ENCODE data around the gene NR2C2.

The NR2C2 gene

DNA sequence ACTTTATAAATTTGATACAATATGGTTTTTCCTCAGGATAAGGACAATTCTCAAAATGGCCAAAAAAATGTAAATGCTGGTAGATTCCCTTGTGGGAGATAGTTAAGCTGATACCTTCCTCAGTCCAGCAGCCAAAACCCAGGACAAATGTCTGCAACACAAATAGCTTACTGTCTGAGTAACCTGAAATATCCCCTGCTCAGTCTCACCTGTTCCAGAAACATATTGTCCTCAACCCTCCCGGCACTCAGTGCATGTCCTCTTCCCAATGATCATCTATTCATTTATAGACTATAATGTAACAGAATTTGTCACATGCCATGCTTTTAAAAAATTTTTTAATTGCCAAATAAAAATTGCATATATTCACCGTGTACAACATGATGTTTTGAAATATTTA lies 139.3 kb downstream of the NR2C2 start:
- Histone ChIP-seq H3K4me3 (no peak overlapping the region), H3K27ac (no peak overlapping the region)

DNA sequence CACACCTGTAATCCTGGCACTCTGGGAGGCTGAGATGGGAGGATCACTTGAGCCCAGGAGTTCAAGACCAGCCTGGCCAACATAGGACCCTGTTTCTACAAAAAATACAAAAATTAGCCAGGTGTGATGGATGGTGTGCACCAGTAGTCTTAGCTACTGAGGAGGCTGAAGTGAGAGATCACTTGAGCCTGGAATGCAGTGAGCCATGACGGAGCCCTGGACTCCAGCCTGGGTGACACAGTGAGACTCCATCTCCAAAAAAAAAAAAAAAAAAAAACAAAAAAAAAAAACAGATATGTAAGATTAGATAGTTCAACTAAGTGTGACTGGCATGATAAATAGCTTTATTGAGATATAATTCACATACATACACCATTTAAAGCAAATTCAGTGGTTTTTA lies 141.8 kb downstream of the NR2C2 start:
- no peak overlapping the region for H3K4me3 ChIP-seq
- H3K27ac ChIP-seq = no peak overlapping the region

DNA sequence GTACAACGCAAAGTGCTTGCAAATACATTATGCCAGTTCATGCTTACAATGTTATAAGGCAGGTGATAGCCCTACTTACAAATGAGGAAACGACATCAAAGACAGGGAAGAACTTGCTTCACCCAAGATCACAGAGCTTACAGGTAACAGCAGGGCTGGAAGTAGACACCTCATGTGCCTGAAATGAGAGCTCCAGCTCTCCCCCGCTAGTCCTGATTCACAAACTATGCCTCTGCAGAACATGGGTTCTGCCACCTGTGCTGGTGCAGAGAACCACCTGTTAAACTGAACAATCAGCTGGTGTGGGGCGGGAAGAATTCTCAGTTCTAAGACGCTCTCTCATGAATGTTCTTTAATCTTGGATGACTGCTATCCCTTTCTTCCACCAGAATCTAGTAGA lies 144.2 kb downstream of the NR2C2 start:
- Histone ChIP-seq H3K27ac (no peak overlapping the region), H3K4me3 (no peak overlapping the region)

DNA sequence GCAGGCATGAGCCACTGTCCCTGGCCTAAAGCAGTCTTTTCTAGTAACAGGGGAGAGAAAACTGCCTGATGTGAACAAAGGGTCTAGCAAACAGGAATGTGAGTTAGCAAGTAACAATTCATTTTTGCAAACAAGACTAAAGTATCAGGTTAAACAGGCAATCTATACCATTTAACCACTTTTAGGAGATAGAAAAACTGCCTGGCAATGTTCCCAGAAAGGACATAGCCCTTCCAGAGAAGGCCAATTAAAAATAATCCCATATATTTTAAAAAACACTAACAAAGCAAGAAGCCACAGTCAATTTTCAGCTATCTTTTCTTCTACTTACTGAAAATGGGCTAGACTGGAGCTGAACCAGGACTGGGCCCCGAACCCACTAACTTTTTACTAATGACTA lies 145.3 kb downstream of the NR2C2 start:
- no peak overlapping the region for H3K27ac ChIP-seq

DNA sequence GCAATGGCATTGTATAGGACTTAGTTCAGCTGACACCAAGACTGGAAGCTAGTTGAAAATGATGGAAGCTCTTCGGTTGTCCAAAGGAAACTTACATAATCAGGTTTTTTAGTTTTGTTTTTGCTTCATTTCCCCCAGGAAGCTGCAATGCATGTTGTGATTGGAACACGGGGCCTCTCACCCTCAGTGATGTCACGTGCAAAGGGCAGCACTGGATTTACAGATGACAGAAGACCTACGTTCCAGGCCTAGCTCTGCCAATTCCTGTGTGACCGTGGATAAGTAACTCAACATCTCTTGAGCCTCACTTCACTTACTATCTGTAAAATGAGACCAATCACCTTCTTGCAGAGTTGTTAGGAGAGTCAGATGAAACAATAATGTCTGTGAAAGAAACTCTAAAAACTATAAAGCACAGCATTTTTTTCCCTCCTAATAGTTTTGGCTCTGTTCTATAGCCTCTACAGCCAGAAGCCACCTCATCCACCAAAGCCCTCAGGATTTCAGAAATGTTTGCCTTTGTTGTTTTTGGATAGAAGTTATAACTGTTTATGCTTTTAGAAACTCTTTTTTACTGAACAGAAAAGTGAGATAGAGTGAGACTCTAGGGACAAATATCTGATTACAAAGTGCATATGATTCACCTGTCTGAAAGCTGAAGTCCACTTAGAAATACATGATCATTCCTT lies 146.9 kb downstream of the NR2C2 start:
- H3K4me3 ChIP-seq = no peak overlapping the region
- H3K27ac ChIP-seq = no peak overlapping the region

More for the DNA sequence above, 145.3 kb downstream of the NR2C2 start:
- H3K4me3 ChIP-seq = no peak overlapping the region

DNA sequence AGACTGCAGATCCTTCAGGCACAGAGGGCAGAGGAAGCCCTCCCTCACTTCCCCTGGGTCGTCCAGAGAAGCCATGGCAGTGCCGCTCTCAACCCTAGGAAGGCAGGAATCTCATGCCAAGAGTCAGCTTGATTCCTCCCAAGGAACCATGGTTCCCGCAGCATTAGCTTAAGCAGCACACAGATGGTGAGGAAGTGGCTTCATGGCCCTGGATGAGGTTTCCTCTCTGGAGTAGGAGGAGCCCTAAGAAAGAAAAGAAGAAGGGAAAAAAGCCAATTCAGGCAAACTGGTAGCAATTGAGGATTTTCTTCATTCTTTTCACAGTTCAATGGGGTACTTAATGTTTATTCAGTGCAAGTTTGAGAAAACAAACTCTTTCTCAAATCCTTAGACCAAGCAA lies 148.7 kb downstream of the NR2C2 start:
- Histone ChIP-seq H3K4me3 (no peak overlapping the region), H3K27ac (peak overlapping the region in 1 of 21 experiments; percentile 11)

DNA sequence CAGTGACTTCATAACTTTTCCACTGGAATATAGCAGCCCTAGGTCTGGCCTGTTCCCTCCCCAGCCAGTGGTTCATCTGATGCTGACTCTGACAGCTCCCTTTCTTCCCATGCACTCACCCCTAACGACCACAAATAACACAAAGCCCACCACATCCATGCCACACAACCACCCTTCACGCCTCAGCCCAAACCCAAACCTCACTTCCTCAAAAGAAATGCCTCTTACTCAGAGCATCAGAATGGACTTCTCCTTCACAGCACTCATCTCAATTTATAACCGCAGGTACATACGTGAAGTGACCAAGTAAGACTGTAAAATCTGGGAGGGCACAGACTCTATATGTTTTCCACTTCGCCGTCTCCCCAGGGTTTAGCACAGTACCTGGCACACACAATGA lies 150.5 kb downstream of the NR2C2 start:
- peak overlapping the region in 11 of 21 experiments; percentile 22 to 96 (median 91) for H3K27ac ChIP-seq
- peak overlapping the region; percentile 61 to 92 (median 83) for H3K4me3 ChIP-seq

All from skin epidermis (tissue), 12 donors.